HEK293 (cell line): ENCODE data around the gene BUB1B.

ENCODE experiments used
- CTCF ChIA-PET: fragments of 350-600 bp; formaldehyde crosslinking; extraction: SDS; loops from one replicate; lab custom pipeline; 2021; ENCODE audit warnings: antibody characterized with exemption; lab: Yijun Ruan, JAX
- POLR2A ChIA-PET: fragments of 300-600 bp; formaldehyde crosslinking; extraction: SDS; loops from one replicate; lab custom pipeline; 2020; ENCODE audit warnings: antibody characterized with exemption, inconsistent platforms; lab: Yijun Ruan, JAX
- H3K27ac ChIP-seq: fragments of 200-500 bp; sonication (Bioruptor generic); 2 replicates; pipeline ENCODE4 v1.5.1; 2014; ENCODE audit warnings: low read depth, low read length, control low read depth, inconsistent platforms; ENCODE audit errors: extremely low read depth
- H3K36me3 ChIP-seq, 2 experiments: fragments of 200-500 bp in 1 of 2; sonication (Bioruptor generic) in 1 of 2; 1 replicate in 1 of 2; 2 replicates in 1 of 2; pipeline ENCODE4 v1.5.1; 2014 to 2017; ENCODE audit warnings: inconsistent platforms in 2 of 2, low read length in 2 of 2; ENCODE audit not compliant: control insufficient read depth in 2 of 2, insufficient read depth in 1 of 2
- H3K4me1 ChIP-seq: fragments of 200-500 bp; sonication (Bioruptor generic); 2 replicates; pipeline ENCODE4 v1.5.1; 2014; ENCODE audit warnings: mild to moderate bottlenecking, low read length, inconsistent platforms; ENCODE audit not compliant: control insufficient read depth, insufficient read depth
- H3K4me3 ChIP-seq: 2 replicates; pipeline ENCODE4 v1.5.1; 2011; ENCODE audit warnings: low read depth, mild to moderate bottlenecking, control low read depth, low read length, moderate library complexity
- H3K9me3 ChIP-seq: fragments of 200-500 bp; sonication (Bioruptor generic); 2 replicates; pipeline ENCODE4 v1.5.1; 2014; ENCODE audit warnings: low read depth, low read length, inconsistent platforms; ENCODE audit not compliant: control insufficient read depth, insufficient read depth
- BCL11B ChIP-seq: fragments of 450-650 bp; formaldehyde crosslinking; IDR thresholded peaks from 2 replicates; pipeline ENCODE4 v1.5.1; 2016; ENCODE audit warnings: low read depth, missing biosample characterization, missing genetic modification characterization
- GLI2 ChIP-seq: fragments of 450-650 bp; formaldehyde crosslinking; IDR thresholded peaks from 2 replicates; pipeline ENCODE4; 2017; ENCODE audit warnings: missing biosample characterization, missing genetic modification characterization, low read depth, borderline replicate concordance
- OSR2 ChIP-seq: fragments of 450-650 bp; formaldehyde crosslinking; IDR thresholded peaks from 2 replicates; pipeline ENCODE4 v1.5.1; 2016; ENCODE audit warnings: missing biosample characterization, missing genetic modification characterization
- SCRT1 ChIP-seq: fragments of 450-650 bp; formaldehyde crosslinking; IDR thresholded peaks from 2 replicates; pipeline ENCODE4 v1.5.1; 2016; ENCODE audit warnings: missing biosample characterization, missing genetic modification characterization, borderline replicate concordance
- SCRT2 ChIP-seq: fragments of 450-650 bp; formaldehyde crosslinking; IDR thresholded peaks from 2 replicates; pipeline ENCODE4 v1.5.1; 2016; ENCODE audit warnings: missing biosample characterization, missing genetic modification characterization
- ZBTB48 ChIP-seq: fragments of 450-650 bp; formaldehyde crosslinking; IDR thresholded peaks from 2 replicates; pipeline ENCODE4 v1.5.1; 2016; ENCODE audit warnings: missing biosample characterization, missing genetic modification characterization
- ZIC2 ChIP-seq: fragments of 450-650 bp; formaldehyde crosslinking; IDR thresholded peaks from 2 replicates; pipeline ENCODE4 v1.5.1; 2016; ENCODE audit warnings: missing biosample characterization, missing genetic modification characterization
- ZNF16 ChIP-seq: fragments of 450-650 bp; formaldehyde crosslinking; IDR thresholded peaks from 2 replicates; pipeline ENCODE4 v1.5.1; 2016; ENCODE audit warnings: low read depth, missing biosample characterization, missing genetic modification characterization
- ZNF202 ChIP-seq: fragments of 450-650 bp; formaldehyde crosslinking; IDR thresholded peaks from 2 replicates; pipeline ENCODE4 v1.5.1; 2016; ENCODE audit warnings: missing biosample characterization, missing genetic modification characterization, borderline replicate concordance
- ZNF223 ChIP-seq: fragments of 450-650 bp; formaldehyde crosslinking; IDR thresholded peaks from 2 replicates; pipeline ENCODE4 v1.5.1; 2016; ENCODE audit warnings: missing biosample characterization, missing genetic modification characterization
- ZNF350 ChIP-seq: fragments of 450-650 bp; formaldehyde crosslinking; IDR thresholded peaks from 2 replicates; pipeline ENCODE4 v1.5.0; 2017; ENCODE audit warnings: missing biosample characterization, mild to moderate bottlenecking, missing genetic modification characterization
- ZNF354C ChIP-seq: fragments of 450-650 bp; formaldehyde crosslinking; IDR thresholded peaks from 2 replicates; pipeline ENCODE4 v1.5.1; 2016; ENCODE audit warnings: missing biosample characterization, missing genetic modification characterization, low read depth, borderline replicate concordance
- ZNF433 ChIP-seq: fragments of 450-650 bp; formaldehyde crosslinking; IDR thresholded peaks from 2 replicates; pipeline ENCODE4 v1.5.1; 2016; ENCODE audit warnings: missing biosample characterization, missing genetic modification characterization, low read depth
- ZNF488 ChIP-seq: fragments of 450-650 bp; formaldehyde crosslinking; IDR thresholded peaks from 2 replicates; pipeline ENCODE4 v1.5.1; 2016; ENCODE audit warnings: missing biosample characterization, missing genetic modification characterization
- ZNF518A ChIP-seq: fragments of 450-650 bp; formaldehyde crosslinking; conservative IDR thresholded peaks from 2 replicates; pipeline ENCODE4 v1.5.1; 2016; ENCODE audit warnings: low read depth, missing biosample characterization, missing genetic modification characterization
- ZNF571 ChIP-seq: fragments of 450-650 bp; formaldehyde crosslinking; IDR thresholded peaks from 2 replicates; pipeline ENCODE4 v1.5.0; 2017; ENCODE audit warnings: missing biosample characterization, missing genetic modification characterization
- ZNF600 ChIP-seq: fragments of 450-650 bp; formaldehyde crosslinking; IDR thresholded peaks from 2 replicates; pipeline ENCODE4 v1.5.1; 2016; ENCODE audit warnings: missing biosample characterization, missing genetic modification characterization
- ZNF626 ChIP-seq: fragments of 450-650 bp; sonication (Bioruptor Pico); formaldehyde crosslinking; IDR thresholded peaks from 2 replicates; pipeline ENCODE4 v1.5.1; 2018; ENCODE audit warnings: missing biosample characterization, missing genetic modification characterization, inconsistent platforms
- ZNF777 ChIP-seq: fragments of 450-650 bp; formaldehyde crosslinking; IDR thresholded peaks from 2 replicates; pipeline ENCODE4 v1.5.1; 2017; ENCODE audit warnings: missing biosample characterization, missing genetic modification characterization, borderline replicate concordance

Gene BUB1B

GRCh38 chr15:40267670-40268069 lies 106.8 kb downstream of the BUB1B start:
- POLR2A ChIA-PET = no interaction called here

GRCh38 chr15:40269604-40270003 lies 108.7 kb downstream of the BUB1B start:
- Histone ChIP-seq H3K4me1 (peaks cover 6% of the 10 kb centered on the region), H3K27ac (no peak overlapping the region), H3K4me3 (no peak overlapping the region), H3K36me3 (no peaks in the 10 kb centered on the region), H3K9me3 (no peaks in the 10 kb centered on the region)
- CTCF ChIA-PET = interaction anchor here (0.6 to 10.0 kb wide), 5 partner anchors 8 to 379 kb away, joined by 3 to 210 read pairs (median 4); no protein-coding TSS in a partner anchor
- POLR2A ChIA-PET = no interaction called here
- TF ChIP-seq ZNF518A = no peak
- no peak for TF ChIP-seq ZNF777 (tag by site-specific recombination)
- TF ChIP-seq ZNF600 (tag by site-specific recombination) = peak; percentile 74
- TF ChIP-seq SCRT1 (tag by site-specific recombination) = no peak
- no peak for TF ChIP-seq ZNF488 (tag by site-specific recombination)
- peak; percentile 12; the same call in 1 of the 2 replicates for TF ChIP-seq OSR2 (tag by site-specific recombination)
- no peak for TF ChIP-seq ZNF571 (tag by site-specific recombination)
- TF ChIP-seq ZNF354C = no peak
- TF ChIP-seq ZBTB48 = no peak
- TF ChIP-seq ZNF223 = no peak
- no peak for TF ChIP-seq ZNF16
- TF ChIP-seq ZNF350 (tag by site-specific recombination) = no peak

More at GRCh38 chr15:40267670-40268069, 106.8 kb downstream of the BUB1B start:
- no peak overlapping the region for H3K27ac ChIP-seq
- H3K4me1 ChIP-seq = peaks cover 22% of the 10 kb centered on the region
- no peaks in the 10 kb centered on the region for H3K36me3 ChIP-seq
- H3K4me3 ChIP-seq = no peak overlapping the region
- no peak for TF ChIP-seq BCL11B (tag by site-specific recombination)
- TF ChIP-seq SCRT2 (tag by site-specific recombination) = no peak
- TF ChIP-seq ZNF626 (tag by site-specific recombination) = no peak
- peak; percentile 92 for TF ChIP-seq ZIC2
- TF ChIP-seq GLI2 (tag by site-specific recombination) = no peak
- TF ChIP-seq ZNF202 (tag by site-specific recombination) = no peak
- TF ChIP-seq ZNF433 = no peak
- no peaks in the 10 kb centered on the region for H3K9me3 ChIP-seq
- CTCF ChIA-PET = interaction anchor here (0.6 to 10.0 kb wide), 4 partner anchors 9 to 209 kb away, joined by 3 to 210 read pairs (median 6); no protein-coding TSS in a partner anchor
